IMR-90 (cell line): ENCODE results near the gene CDC42EP1. TPM values are rescaled to one million over a fixed set of nuclear protein-coding genes. Genes with fewer than 3 reads are reported as not detected.
A peak's percentile ranks its signal among the peaks of the same experiment; 100 is the strongest.
"Not testable (repeated sequence)": the region's sequence is repeated elsewhere in the genome, so short reads cannot be mapped to it uniquely, and the experiment has no call there.

Experiments
- ATAC-seq: fragments of 200-7000 bp; cut with Tn5 transposase; 2 replicates; pipeline ENCODE4 v1.9.1; 2020; ENCODE audit warnings: low read depth, mild to moderate bottlenecking, moderate library complexity
- BruUV-seq: library from RNA; stranded (reverse); fragments of 400-500 nt; replicated peaks from 2 replicates; lab custom pipeline; 2021; lab: Mats Ljungman, UMichigan
- CTCF ChIA-PET: fragments of 300-600 bp; formaldehyde crosslinking; extraction: SDS; loops from one replicate; lab custom pipeline; 2021; ENCODE audit warnings: antibody characterized with exemption; lab: Yijun Ruan, JAX
- POLR2A ChIA-PET: fragments of 300-600 bp; sonication (Branson Sonifier 250); formaldehyde crosslinking; loops from one replicate; lab custom pipeline; 2022; ENCODE audit warnings: antibody characterized with exemption; ENCODE audit not compliant: unreplicated experiment; lab: Charles Lee
- DNase-seq: peaks from one replicate; pipeline ENCODE4 v3.0.0; 2013
- H2AFZ ChIP-seq: replicated peaks from 2 replicates; pipeline ENCODE3; 2013; ENCODE audit warnings: low read length, mild to moderate bottlenecking; ENCODE audit not compliant: poor library complexity
- H2AK5ac ChIP-seq: 2 replicates; pipeline ENCODE4 v1.6.1; 2013; ENCODE audit warnings: low read depth, low read length, inconsistent platforms
- H2AK9ac ChIP-seq: replicated peaks from 2 replicates; pipeline ENCODE3; 2013; ENCODE audit warnings: mild to moderate bottlenecking, low read depth, low read length, moderate library complexity; ENCODE audit not compliant: poor library complexity
- H2BK120ac ChIP-seq: 2 replicates; pipeline ENCODE4 v1.6.1; 2013; ENCODE audit warnings: low read depth, low read length, inconsistent platforms
- H2BK15ac ChIP-seq: 3 replicates; pipeline ENCODE4 v1.6.1; 2013; ENCODE audit warnings: low read depth, low read length, inconsistent platforms
- H2BK20ac ChIP-seq: 2 replicates; pipeline ENCODE4 v1.6.1; 2013; ENCODE audit warnings: low read depth, mild to moderate bottlenecking, inconsistent platforms, low read length, moderate library complexity
- H2BK5ac ChIP-seq: 2 replicates; pipeline ENCODE4 v1.6.1; 2013; ENCODE audit warnings: mild to moderate bottlenecking, low read depth, low read length, inconsistent platforms; ENCODE audit not compliant: poor library complexity, severe bottlenecking
- H3K14ac ChIP-seq: replicated peaks from 2 replicates; pipeline ENCODE4 v1.6.1; 2013; ENCODE audit warnings: low read depth, low read length, inconsistent platforms
- H3K18ac ChIP-seq: 2 replicates; pipeline ENCODE4 v1.6.1; 2013; ENCODE audit warnings: low read depth, low read length, control low read depth
- H3K23ac ChIP-seq: 2 replicates; pipeline ENCODE4 v1.6.1; 2013; ENCODE audit warnings: low read depth, low read length, inconsistent platforms
- H3K27ac ChIP-seq: 2 replicates; pipeline ENCODE4 v1.5.1; 2013; ENCODE audit warnings: mild to moderate bottlenecking, control low read depth, low read length; ENCODE audit not compliant: insufficient read depth
- H3K27me3 ChIP-seq: 2 replicates; pipeline ENCODE4 v1.6.1; 2013; ENCODE audit warnings: low read length; ENCODE audit not compliant: control insufficient read depth, insufficient read depth
- H3K36me3 ChIP-seq: 2 replicates; pipeline ENCODE4 v1.6.1; 2013; ENCODE audit warnings: low read length, mixed read lengths; ENCODE audit not compliant: control insufficient read depth, insufficient read depth
- H3K4ac ChIP-seq: 2 replicates; pipeline ENCODE4 v1.6.1; 2013; ENCODE audit warnings: low read depth, low read length, inconsistent platforms
- H3K4me1 ChIP-seq: 2 replicates; pipeline ENCODE4 v1.6.1; 2013; ENCODE audit warnings: low read length, mixed read lengths; ENCODE audit not compliant: control insufficient read depth, insufficient read depth
- H3K4me2 ChIP-seq: 2 replicates; pipeline ENCODE4 v1.6.1; 2013; ENCODE audit warnings: low read depth, mild to moderate bottlenecking, control low read depth, low read length, moderate library complexity
- H3K4me3 ChIP-seq: 2 replicates; pipeline ENCODE4 v1.5.1; 2013; ENCODE audit warnings: low read depth, mild to moderate bottlenecking, control low read depth, low read length, moderate library complexity; ENCODE audit not compliant: insufficient read depth
- H3K56ac ChIP-seq: 2 replicates; pipeline ENCODE4 v1.6.1; 2013; ENCODE audit warnings: low read length, inconsistent platforms; ENCODE audit not compliant: insufficient read depth; ENCODE audit errors: extremely low read depth
- H3K79me1 ChIP-seq, 2 experiments: 2 replicates each; pipeline ENCODE4 v1.6.1; 2013; ENCODE audit warnings: low read length in 2 of 2, inconsistent platforms in 1 of 2, low read depth in 1 of 2
- H3K9ac ChIP-seq: 2 replicates; pipeline ENCODE4 v1.6.1; 2013; ENCODE audit warnings: low read depth, low read length, control low read depth
- H3K9me1 ChIP-seq: 2 replicates; pipeline ENCODE4 v1.6.1; 2013; ENCODE audit warnings: low read length, inconsistent platforms; ENCODE audit not compliant: insufficient read depth
- H3K9me3 ChIP-seq: 2 replicates; pipeline ENCODE4 v1.6.1; 2013; ENCODE audit warnings: low read length; ENCODE audit not compliant: control insufficient read depth, insufficient read depth
- H4K20me1 ChIP-seq: 2 replicates; pipeline ENCODE4 v1.6.1; 2013; ENCODE audit warnings: low read length, inconsistent platforms; ENCODE audit not compliant: insufficient read depth
- H4K5ac ChIP-seq: 2 replicates; pipeline ENCODE4 v1.6.1; 2013; ENCODE audit warnings: mild to moderate bottlenecking, low read depth, low read length, control low read depth
- H4K8ac ChIP-seq, 2 experiments: 2 replicates each; pipeline ENCODE4 v1.6.1; 2013; ENCODE audit warnings: low read depth in 2 of 2, low read length in 2 of 2, control low read depth in 1 of 2, inconsistent platforms in 1 of 2
- H4K91ac ChIP-seq: 2 replicates; pipeline ENCODE4 v1.6.1; 2013; ENCODE audit warnings: low read depth, low read length, inconsistent platforms; ENCODE audit not compliant: insufficient read depth
- WGBS, 2 experiments: methylation state at CpG; one replicate each; pipeline versions ENCODE4 v1.1.5 to v1.1.7; 2013; ENCODE audit warnings: missing lambda C conversion rate in 2 of 2; ENCODE audit not compliant: insufficient read length in 1 of 2; ENCODE audit errors: extremely low coverage in 2 of 2; 5-methylcytosine and 5-hydroxymethylcytosine counted together
- dilution Hi-C: fragments of 300-500 bp; cut with HindIII; formaldehyde crosslinking; loops from one replicate; pipeline ENCODE4 v1.14.3; 2018; ENCODE audit warnings: low sequenced_read_pairs; ENCODE audit not compliant: unreplicated experiment
- in situ Hi-C: fragments of 300-500 bp; cut with MboI; formaldehyde crosslinking; loops from 3 replicates; pipeline ENCODE4 v1.14.3; 2019; ENCODE audit warnings: low sequenced_read_pairs, inconsistent platforms, mixed read lengths
- intact Hi-C: fragments of 100-400 bp; cut with micrococcal nuclease; formaldehyde crosslinking; loops from 2 replicates; pipeline ENCODE4 v1.10.0; 2022
- polyA plus RNA-seq, 3 experiments: library from polyadenylated mRNA; depleted of rRNA; stranded (reverse); fragments of >200 nt; gene quantifications; 2 replicates each; pipeline ENCODE4 v1.2.3, GENCODE V29; 2012; ENCODE audit warnings: low replicate concordance in 1 of 3
- total RNA-seq: library from RNA; depleted of rRNA; stranded (reverse); fragments of >200 nt; gene quantifications from 2 replicates; pipeline ENCODE4 v1.2.3, GENCODE V29; 2012

Gene CDC42EP1
- total and polyA plus RNA-seq, 2 of the 4 experiments (the other 2 are of a cell fraction), result 4.7 to 47.3 TPM

DNA sequence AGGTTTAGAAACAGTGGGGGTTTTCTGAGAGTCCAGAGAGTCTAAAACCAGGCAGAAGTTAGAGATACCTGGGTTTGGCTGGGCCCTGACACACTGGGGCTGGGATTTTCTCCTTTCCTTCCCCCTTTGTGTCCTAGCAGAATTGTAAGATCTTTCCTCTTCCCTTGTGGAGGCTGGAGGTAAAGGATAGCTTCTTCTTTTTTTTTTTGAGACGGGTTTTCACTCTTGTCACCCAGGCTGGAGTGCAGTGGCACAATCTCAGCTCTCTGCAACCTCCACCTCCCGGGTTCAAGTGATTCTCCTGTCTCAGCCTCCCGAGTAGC is 49.8 kb downstream of the CDC42EP1 start:
- Histone ChIP-seq H3K4me1 (peaks cover 16% of the 10 kb centered on the region), H3K4me3 (peak overlapping the region; percentile 56), H2BK5ac (peak overlapping the region; percentile 77), H3K27ac (peak overlapping the region; percentile 86), H3K14ac (peak overlapping the region; percentile 83; the same call in 1 of the 2 replicates), H3K79me1 (peaks cover 22 to 56% of the 10 kb centered on the region in 2 experiments), H3K56ac (peak overlapping the region; percentile 54), H4K8ac (peak overlapping the region; percentile 44 to 86; a peak in 2 of 4 replicates), H2AK5ac (peak overlapping the region; percentile 48), H3K9ac (peak overlapping the region; percentile 80), H2AK9ac (peak overlapping the region; percentile 26), H3K4ac (peak overlapping the region; percentile 61), H3K23ac (peak overlapping the region; percentile 94; the same call in 1 of the 2 replicates), H3K4me2 (peak overlapping the region; percentile 96)
- intact Hi-C loops, CTCF ChIA-PET, H2BK20ac ChIP-seq, DNase-seq, H4K91ac ChIP-seq, H2AFZ ChIP-seq, H3K9me3 ChIP-seq, ATAC-seq, H4K5ac ChIP-seq, H2BK120ac ChIP-seq, H3K36me3 ChIP-seq, H4K20me1 ChIP-seq, BruUV-seq, H3K18ac ChIP-seq, dilution Hi-C loops, H2BK15ac ChIP-seq, H3K27me3 ChIP-seq, H3K9me1 ChIP-seq, in situ Hi-C loops: not testable (repeated sequence)
- POLR2A ChIA-PET, result interaction anchor here (0.6 kb wide), 2 partner anchors 17 to 50 kb away, joined by 3 to 4 read pairs; no protein-coding TSS in a partner anchor
- no CpG with 5 or more reads among the region's 3 CpGs for WGBS, 2 experiments
